HG03108 (cell line): ENCODE results near the gene ZNF184.

Source experiments
- ATAC-seq: cut with Tn5 transposase; IDR thresholded peaks from one replicate; pipeline ENCODE4 v1.9.1; 2021; ENCODE audit warnings: moderate library complexity; ENCODE audit not compliant: unreplicated experiment

The ZNF184 gene

DNA sequence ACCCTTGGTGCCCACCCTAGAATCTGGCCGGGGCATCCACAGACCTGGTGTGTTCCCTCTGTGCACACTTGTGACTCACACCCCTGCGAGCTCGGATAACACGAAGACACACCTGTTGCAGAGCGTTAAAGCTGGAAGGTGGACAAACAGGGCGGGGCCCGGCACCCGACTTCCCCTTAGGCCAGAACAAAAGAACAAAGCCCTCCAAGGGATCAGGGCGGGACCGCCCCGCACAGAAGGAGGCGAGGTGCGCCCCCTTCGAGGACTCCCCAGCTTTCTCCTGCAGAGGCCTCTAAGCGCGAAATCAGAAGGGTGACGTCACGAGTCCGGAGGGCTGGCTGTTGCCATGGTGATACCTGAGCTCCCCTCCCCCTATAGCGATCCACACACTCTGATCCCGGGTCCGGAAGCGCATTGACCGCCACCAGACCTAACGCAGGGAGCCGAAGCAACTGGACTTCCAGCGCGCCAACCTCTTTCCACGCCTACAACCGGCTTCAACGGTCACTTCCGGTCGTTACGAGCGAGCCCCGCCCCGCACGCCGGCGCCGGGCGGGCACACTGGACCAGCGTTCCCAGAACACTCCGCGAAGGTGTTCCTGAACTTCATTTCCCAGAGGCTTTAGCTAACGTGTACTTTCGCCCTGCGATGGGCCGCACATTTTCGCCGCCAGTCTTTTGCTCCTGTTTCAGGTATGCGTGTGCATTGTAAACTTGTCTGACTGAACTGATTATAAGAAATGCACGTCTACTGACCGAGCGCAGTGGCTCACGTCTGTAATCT, at the start of gene ZNF184:
Gene ZNF184 (minus strand): TSS at position 489 of the 784 bp plus-strand sequence. CDS start 811 bp downstream, outside the sequence.
- peak; percentile 82 for ATAC-seq

DNA sequence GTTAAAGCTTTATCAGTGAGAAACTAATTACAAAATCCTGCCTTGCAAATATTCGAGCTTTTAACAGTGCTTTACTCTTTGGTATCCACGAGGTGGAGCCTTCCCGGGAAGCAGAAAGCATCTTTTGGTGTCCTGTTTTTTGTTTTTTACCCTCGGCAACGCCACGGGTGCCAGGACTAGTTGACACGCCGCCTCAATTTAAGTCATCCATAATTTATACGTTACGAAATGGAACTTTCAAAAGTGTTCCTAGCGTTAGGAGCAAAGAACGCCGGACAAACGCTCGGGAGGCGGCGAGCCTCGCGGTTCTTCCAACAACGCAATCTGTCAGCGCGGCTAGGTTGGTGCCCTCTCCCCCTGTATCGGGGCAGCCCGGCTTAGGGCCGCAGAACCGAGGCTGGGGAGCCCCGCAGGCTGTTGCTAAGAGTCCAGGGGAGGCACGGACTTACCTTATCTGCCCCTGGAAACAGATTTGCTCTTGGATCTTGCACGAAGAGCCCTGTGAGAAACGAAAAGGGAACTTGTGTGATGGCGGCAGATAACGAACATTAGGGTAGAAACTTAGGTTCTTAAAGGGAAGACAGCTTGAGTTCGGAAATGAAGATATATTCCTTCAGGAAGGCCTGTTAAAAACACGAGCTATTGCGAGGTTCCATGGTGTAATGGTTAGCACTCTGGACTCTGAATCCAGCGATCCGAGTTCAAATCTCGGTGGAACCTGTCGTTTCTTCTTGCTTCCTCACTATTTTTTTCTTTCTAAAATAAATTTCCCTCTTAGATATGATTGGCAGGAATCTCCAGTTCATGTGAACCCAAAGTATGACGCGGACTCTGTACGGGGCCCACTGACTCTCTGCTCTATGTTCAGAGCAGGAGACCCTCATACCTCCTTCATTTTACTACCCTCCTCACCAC, 46.2 kb upstream of the ZNF184 start:
- ATAC-seq, result peak; percentile 50

DNA sequence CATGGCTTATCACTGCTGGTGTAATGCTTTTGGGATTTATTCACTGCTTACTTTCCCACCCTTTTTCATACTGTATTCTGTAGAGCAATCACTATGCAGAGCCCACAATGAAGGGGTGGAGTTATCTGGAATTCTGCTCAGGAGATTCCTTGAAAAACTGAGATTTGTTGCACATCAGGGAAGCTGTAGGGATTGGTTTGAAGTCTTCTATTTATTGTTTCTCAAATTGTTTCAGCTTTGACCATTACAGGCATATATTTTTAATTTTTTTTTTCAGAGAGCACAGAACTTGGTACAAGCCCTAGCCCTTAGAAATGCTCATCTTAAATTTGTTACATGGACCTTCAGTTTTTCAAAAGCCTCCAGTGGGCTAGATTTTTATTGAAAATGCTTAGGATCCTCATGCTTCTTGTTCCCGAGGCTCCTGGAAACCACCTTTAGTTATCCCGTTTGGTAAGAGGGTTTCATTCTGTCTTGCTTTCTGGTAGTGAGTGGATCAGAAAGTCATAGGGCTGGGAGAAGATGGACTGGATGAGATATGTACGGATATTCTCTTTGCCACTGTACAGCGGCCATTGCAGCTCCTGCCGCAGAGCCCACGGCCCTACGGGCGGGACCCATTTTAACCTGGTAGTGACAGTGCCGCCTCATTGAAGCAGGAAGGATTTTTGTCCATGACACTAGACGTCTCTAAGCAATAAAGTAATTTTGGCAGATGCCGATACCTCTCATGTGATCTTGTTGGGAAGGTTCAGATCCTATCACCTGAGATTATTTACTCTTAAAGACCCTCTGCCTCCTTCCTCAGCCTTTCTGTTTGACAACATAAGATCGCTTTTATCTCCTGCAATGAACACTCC, 45.3 kb upstream of the ZNF184 start:
- ATAC-seq, result no peak

DNA sequence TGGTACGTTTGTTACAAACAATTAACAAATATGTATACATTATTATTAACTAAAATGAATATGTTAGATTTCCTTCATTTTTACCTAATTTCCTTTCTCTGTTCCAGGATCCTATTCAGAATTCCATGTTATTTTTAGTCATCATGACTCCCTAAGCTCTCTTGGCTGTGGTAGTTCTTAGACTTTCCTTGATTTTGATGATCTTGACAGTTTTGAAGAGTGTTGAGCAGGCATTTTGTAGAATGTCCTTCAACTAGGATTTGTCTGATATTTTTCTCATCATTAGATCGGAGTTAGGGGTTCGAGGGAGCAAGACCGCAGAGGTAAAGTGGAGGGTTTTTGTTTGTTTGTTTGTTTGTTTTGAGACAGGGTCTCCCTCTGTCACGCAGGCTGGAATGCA, 44.3 kb upstream of the ZNF184 start:
- ATAC-seq, result no peak

DNA sequence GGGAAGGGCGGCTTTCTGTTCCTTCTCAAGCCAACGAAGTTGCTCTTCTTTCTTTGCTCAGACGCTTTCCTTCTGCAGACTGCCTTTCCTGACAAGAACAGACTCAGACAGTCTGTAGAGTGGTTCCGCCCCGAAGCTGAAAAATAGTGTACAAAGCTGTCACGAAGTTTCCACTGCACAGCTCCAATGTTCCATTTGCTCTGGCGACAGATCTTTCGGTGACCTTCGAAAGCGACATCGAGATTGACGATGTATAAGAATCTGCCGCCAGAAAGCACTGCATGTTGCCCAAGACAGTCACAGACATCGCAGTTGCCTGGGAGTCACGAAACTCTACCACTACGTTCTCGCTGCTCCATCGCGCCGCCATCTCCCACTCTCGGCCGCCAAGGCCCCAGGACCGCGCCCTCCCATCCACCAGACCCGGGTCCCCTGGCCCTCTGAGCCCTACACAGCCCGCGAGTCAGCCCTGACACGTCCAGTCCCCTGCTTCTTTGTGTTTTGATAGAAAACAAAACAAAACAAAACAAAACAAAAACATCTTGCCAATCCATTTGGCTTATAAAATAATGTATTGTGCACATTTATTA, 42.1 kb upstream of the ZNF184 start:
- ATAC-seq, result no peak

DNA sequence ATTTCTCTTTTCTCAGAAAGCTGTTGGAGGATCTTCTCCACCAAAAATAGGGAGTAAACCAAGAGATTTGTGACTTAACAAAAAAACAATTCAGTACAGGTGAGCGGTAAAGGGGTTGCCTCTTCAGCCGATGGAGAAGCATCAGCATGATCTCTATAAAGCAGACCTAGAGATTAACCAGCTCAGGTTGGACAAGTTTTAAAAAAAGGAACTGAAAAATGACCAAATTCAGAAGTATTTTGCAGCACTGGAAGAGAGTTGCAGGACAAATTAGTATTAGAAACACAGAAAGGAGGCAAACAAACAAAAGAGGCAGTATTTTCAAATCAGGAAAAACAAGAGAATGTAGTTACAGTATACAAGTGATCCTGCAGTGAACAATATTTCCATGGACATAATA, 39.6 kb upstream of the ZNF184 start:
- ATAC-seq, result no peak

DNA sequence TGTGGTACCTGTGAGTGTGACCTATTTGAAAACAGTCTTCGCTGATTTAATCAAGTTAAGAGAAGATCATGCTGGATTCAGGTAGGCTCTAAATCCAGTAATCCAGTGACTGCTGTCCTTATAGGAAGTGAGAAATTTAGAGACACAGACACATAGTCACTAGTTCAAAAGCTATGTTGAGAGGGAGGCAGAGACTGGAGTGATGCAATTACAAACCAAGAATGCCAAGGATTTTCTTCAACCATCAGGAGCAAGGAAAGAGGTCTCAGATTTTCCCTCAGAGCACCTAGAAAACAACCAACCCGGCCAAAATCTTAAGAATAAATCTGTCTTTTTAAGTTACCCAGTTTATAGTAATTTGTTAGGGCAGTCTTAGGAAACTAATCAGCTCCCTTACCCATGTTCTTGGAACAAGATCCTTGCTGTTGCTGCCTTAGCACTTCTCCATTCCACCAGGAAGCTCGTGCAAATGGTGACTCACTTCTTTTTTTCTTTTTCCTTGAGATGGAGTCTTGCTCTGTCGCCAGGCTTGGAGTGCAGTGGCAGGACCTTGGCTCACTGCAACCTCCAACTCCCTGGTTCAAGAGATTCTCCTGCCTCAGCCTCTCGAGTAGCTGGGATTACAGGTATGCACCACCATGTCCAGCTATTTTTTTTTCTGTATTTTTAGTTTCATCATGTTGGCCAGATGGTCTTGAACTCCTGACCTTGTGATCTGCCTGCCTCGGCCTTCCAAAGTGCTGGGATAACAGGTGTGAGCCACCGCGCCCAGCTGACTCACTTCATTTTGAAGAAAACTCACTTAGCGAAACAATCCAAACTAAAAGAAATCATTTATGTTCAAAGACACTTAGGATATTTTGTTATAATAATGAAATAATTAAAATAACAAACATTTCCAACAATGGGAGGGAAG, 34.4 kb upstream of the ZNF184 start:
- no peak for ATAC-seq

DNA sequence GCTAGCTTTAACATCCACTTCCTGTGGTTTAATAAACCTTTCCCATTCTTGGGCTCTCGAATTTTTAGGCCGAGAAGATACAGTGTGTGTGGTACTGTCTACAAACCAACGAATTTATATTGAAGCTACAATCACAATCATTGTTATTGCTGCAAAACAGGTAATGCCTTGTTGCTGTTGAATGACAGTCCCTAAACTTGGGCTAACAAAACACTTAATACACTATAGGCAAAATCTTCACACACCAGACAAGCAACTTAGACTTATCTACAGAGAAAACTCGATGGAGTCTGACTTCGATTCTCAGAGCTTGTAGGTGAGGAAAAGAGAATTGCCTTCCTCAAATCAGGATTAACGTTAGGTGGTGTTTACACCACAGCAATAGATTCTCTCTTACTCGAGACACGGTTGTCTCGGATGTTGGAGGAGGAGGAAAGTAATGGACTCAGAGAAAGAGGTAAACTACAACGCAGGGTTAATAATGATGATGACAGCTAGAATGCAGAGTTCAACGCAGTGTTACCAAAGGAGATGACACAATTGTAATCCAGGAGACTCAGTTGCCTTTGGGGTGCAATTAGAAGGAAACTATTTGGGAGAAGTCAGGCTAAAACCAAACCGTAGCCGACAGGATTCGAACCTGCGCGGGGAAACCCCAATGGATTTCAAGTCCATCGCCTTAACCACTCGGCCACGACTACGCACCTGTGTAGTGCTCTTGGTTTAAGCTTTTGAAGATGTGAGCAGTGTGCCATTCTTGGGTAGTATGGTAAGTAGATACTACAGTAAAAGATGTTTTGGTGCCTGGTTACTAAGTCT, 32.5 kb upstream of the ZNF184 start:
- no peak for ATAC-seq

DNA sequence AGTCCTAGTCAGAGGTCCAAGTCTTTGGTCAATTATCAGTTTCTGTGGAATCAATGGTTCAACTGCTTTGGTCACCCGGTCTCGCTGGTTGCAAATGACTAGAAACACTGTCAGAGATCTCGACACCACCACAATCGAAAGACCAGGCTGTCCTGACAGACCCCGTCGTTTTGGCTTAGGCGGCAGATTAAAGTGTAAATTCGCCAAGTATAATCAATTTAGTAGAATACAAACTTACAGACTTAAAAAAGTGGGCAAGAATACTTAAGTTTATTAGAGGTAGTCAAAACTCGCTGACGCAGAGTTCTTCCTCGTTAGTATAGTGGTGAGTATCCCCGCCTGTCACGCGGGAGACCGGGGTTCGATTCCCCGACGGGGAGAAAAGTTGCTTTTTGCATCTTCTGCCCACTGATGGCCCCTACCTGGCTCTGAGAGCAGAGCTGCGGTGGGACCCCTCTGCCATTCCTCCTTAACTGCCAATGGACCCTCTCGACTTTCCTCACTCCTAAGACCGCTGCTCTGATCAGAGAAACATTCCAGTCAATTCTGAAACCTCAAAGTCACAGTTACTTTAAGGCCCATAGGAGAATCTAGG, 30.6 kb upstream of the ZNF184 start:
- no peak for ATAC-seq

DNA sequence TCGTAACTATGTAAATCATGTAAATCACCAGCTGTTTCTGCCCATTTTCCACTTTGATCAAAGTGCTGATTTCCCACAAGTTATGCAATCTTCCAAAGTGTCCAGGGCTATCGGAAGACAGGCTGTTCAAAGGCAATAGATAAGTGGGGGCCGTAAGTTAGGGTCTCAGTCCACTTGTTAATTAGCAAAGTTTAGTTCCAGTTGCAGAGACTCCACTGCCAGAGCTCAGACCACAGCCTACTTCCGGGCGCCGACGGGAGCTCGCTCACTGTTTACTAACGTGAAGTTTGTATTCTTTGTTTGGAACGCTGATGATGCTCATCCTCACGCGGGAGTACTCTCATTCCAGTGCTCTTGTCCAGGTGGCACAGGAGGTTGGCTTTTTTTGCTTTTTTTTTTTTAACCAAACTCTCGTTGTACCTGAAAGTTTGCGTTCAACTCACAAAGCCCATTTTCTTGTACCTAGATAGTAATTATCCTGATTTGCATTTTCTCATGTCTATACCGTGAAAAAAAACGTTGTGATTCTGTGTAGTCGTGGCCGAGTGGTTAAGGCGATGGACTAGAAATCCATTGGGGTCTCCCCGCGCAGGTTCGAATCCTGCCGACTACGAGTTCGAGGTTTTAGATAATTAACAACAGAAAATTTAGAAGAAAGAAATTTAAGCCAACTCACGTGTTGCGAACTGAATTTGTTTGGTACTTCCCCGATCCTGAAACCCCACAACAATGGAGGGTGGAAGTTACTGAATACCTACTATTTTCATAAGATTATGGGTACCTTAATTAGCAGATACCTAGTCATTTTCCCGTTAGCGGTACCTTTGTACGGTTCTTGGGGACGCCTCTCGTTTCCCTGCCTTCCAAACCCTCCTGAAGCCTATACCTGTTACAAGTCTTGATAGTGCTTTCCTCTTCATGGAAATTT, 29.9 kb upstream of the ZNF184 start:
- peak; percentile 62 for ATAC-seq

DNA sequence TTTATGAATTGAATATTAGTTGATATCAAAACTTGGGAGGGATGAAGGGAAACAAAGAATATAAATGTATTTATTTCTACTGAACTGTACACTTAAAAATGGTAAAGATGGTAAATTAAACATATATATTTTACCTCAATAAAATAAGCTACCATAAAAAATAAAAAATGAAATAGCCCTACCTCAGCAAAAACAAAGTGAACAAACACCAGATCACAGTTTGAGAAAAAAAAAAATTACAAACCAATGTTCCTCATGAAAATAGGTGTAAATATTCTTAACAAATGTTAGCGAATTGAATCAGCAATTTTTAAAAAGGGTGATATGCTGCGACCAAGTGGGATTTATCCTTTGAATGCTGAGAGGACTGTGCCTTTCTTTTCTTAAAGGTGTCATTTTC, 28.3 kb upstream of the ZNF184 start:
- ATAC-seq, result no peak

DNA sequence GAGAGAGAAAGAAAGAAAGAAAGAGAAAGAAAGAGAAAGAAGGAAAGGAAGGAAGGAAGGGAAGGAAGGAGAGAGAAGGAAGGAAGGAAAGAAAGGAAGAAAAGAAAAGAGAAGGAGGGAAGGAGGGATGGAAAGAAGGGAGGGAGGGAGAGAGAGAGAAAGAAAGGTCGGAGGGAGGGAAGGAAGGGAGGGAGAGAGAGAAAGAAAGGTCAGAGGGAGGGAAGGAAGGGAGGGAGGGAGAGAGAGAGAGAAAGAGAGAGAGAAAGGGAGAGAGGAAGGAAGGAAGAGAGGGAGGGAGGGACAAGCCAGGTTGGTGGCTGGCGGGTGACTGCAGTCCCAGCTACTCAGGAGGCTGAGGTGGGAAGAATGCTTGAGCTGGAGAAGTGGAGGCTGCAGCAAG, 27.3 kb upstream of the ZNF184 start:
- no peak for ATAC-seq

DNA sequence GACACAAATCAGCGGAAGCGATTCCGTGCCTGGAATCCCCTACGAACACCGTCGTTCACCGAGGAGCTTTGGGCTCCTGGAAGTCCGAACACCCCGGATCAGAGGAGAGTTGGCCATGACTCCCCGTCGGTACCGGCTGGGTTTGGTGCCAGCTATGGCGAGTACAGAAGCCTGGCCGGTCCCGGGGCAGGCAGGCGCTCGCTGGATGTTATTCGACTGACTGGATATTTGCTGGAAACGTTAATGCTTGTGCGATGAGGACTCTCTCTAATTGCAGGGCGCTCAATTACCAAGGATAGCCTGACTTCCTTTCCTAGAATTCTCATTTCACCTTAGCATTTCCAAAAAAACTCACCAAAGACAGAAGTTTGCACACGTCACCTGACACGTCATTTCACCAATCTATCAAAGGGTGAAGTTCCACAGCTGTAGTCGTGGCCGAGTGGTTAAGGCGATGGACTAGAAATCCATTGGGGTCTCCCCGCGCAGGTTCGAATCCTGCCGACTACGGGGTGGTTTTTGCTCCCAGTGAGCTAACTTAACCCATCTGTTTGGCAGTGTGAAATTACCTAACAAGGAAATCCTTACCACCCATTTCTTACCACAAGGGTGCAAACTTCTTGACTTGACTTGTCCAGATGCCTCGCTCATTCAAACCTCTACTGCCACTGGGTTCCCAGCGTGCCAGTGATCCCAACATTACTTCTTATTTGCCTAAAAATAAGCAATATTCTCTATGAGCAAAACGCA, 22.7 kb upstream of the ZNF184 start:
- ATAC-seq, result peak; percentile 67

DNA sequence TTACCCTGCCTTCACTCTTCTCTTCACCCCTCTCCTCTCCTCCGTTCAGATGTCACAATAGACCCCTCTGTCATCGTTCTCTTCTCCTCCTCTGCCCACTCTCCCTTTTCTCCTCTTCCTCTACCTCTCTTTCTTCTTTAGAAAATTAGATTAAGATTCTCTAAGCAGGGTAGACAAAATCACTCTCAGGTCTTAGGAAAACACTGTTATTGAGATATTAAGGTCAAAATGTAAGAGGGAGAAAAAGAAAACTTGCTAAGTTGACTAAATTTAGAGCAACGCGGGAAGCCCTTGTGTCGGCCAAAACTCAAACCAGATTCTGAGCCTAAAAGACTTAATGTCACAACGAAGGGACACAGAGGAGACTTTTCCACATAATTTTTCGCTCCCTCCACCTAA, 22.1 kb upstream of the ZNF184 start:
- no peak for ATAC-seq

DNA sequence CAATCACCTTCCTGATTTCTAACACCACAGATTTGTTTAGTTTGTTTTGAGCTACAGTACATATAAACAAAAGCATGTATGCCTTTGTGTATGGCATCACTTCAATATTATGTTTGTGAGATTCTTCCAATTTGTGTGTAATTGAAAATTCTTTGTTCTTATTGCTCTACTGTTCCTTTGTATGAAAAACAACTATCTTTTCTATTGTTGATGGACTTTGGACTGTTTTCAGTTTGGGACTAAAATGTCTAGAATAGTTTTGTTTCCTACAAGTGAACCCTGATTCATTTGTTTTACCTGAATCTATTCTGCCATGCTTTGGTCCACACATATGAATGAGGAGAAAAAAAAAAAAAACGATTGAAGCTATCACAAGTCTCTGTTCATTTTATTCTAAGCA, 21.2 kb upstream of the ZNF184 start:
- no peak for ATAC-seq

DNA sequence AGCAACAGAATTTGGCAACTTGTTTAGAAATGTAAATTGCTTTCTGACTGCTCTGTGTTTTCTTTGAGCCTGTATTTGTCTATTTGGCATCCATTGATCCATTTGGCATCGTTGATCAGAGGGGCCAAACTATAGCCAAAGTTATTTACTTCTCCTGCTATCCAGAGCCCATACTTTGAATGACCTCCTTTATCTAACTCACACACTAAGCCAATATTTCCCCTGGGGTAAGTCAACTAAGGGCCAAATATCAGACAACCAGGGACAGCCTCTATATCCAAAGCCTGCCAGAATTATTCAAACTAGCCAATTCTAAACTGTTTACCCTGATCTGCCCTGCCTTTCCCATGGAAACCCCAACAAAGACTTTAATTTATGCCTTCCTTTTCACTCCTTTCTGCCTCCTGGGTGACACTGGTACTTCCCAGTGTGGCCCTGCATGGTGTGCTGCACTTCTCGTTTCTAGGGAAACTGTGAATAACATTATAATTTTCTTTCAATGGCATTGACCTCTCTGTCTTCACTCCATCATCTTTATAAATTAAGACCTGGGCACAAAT, 19.8 kb upstream of the ZNF184 start:
- ATAC-seq, result no peak
